Memory B cell (primary cell): ENCODE results near the gene RBAK.
"Not testable (repeated sequence)": the region's sequence is repeated elsewhere in the genome, so short reads cannot be mapped to it uniquely, and the experiment has no call there.

Experiments
- ATAC-seq: fragments of 150-1000 bp; cut with Tn5 transposase; 2 replicates; pipeline ENCODE4 v1.10.0; 2021; ENCODE audit warnings: low read depth, mild to moderate bottlenecking, moderate library complexity
- DNase-seq, 2 donors: peaks; one replicate each; pipeline ENCODE4 v3.0.0; 2022; ENCODE audit warnings: low spot score in 2 of 2
- H3K27ac Mint-ChIP-seq: one replicate; pipeline ENCODE4 v1.8.0; 2022; ENCODE audit warnings: mild to moderate bottlenecking, moderate library complexity, mixed read lengths
- H3K27me3 Mint-ChIP-seq: one replicate; pipeline ENCODE4 v1.8.0; 2022; ENCODE audit warnings: mixed read lengths
- H3K36me3 Mint-ChIP-seq: one replicate; pipeline ENCODE4 v1.8.0; 2022; ENCODE audit warnings: mild to moderate bottlenecking, mixed read lengths
- H3K4me1 Mint-ChIP-seq: one replicate; pipeline ENCODE4 v1.8.0; 2022; ENCODE audit warnings: mixed read lengths
- H3K4me3 Mint-ChIP-seq: one replicate; pipeline ENCODE4 v1.8.0; 2022; ENCODE audit warnings: mild to moderate bottlenecking, moderate library complexity, mixed read lengths
- H3K9me3 Mint-ChIP-seq: one replicate; pipeline ENCODE4 v1.8.0; 2022; ENCODE audit warnings: mixed read lengths

Gene RBAK

GRCh38 chr7:5070206-5070605, 24.5 kb downstream of the RBAK start:
- DNase-seq: no peak
- H3K27ac Mint-ChIP-seq: no peak overlapping the region
- peaks cover 20% of the 10 kb centered on the region for H3K36me3 Mint-ChIP-seq
- H3K27me3 Mint-ChIP-seq: peaks cover 9% of the 10 kb centered on the region
- no peak overlapping the region for H3K4me3 Mint-ChIP-seq
- no peak for ATAC-seq
- peaks cover 8% of the 10 kb centered on the region for H3K4me1 Mint-ChIP-seq
- peaks cover 14% of the 10 kb centered on the region for H3K9me3 Mint-ChIP-seq

- H3K27me3 Mint-ChIP-seq: peaks cover 22% of the 10 kb centered on the region
- H3K27ac Mint-ChIP-seq: not testable (repeated sequence)
Measured at GRCh38 chr7:5075187-5075586, 29.5 kb downstream of the RBAK start.

GRCh38 chr7:5077740-5078139, 32.1 kb downstream of the RBAK start:
- Mint-ChIP-seq H3K9me3 (peaks cover 3% of the 10 kb centered on the region), H3K4me1 (no peaks in the 10 kb centered on the region), H3K27me3 (peaks cover 15% of the 10 kb centered on the region), H3K4me3 (no peak overlapping the region), H3K27ac (no peak overlapping the region), H3K36me3 (no peaks in the 10 kb centered on the region)
- ATAC-seq (no peak), DNase-seq (no peak)

More at GRCh38 chr7:5075187-5075586, 29.5 kb downstream of the RBAK start:
- H3K4me1 Mint-ChIP-seq, H3K4me3 Mint-ChIP-seq, H3K36me3 Mint-ChIP-seq, DNase-seq, ATAC-seq: not testable (repeated sequence)
- H3K9me3 Mint-ChIP-seq: peaks cover 11% of the 10 kb centered on the region

- Mint-ChIP-seq H3K27me3 (peaks cover 7% of the 10 kb centered on the region), H3K36me3 (no peaks in the 10 kb centered on the region), H3K4me1 (no peaks in the 10 kb centered on the region), H3K4me3 (no peak overlapping the region), H3K27ac (no peak overlapping the region), H3K9me3 (no peaks in the 10 kb centered on the region)
- DNase-seq: no peak
- no peak for ATAC-seq
Measured at GRCh38 chr7:5082806-5083205, 37.1 kb downstream of the RBAK start.

- Mint-ChIP-seq H3K9me3 (no peaks in the 10 kb centered on the region), H3K4me1 (no peaks in the 10 kb centered on the region), H3K27me3 (peaks cover 7% of the 10 kb centered on the region), H3K27ac (no peak overlapping the region), H3K36me3 (no peaks in the 10 kb centered on the region), H3K4me3 (no peak overlapping the region)
- no peak for ATAC-seq
- DNase-seq: no peak
Measured at GRCh38 chr7:5083311-5083711, 37.7 kb downstream of the RBAK start.

GRCh38 chr7:5086256-5086655, 40.6 kb downstream of the RBAK start:
- Mint-ChIP-seq H3K36me3 (no peaks in the 10 kb centered on the region), H3K4me1 (no peaks in the 10 kb centered on the region), H3K9me3 (no peaks in the 10 kb centered on the region), H3K4me3 (no peak overlapping the region), H3K27ac (no peak overlapping the region), H3K27me3 (peaks cover 2% of the 10 kb centered on the region)
- ATAC-seq: no peak
- DNase-seq: no peak

- H3K36me3 Mint-ChIP-seq, ATAC-seq, H3K4me3 Mint-ChIP-seq, DNase-seq, H3K27me3 Mint-ChIP-seq, H3K27ac Mint-ChIP-seq, H3K9me3 Mint-ChIP-seq, H3K4me1 Mint-ChIP-seq: not testable (repeated sequence)
Measured at GRCh38 chr7:5088228-5088833, 42.7 kb downstream of the RBAK start.

GRCh38 chr7:5088906-5089305, 43.2 kb downstream of the RBAK start:
- Mint-ChIP-seq H3K4me1 (no peaks in the 10 kb centered on the region), H3K4me3 (no peak overlapping the region), H3K27me3 (peaks cover 2% of the 10 kb centered on the region), H3K27ac (no peak overlapping the region), H3K36me3 (peaks cover 1% of the 10 kb centered on the region), H3K9me3 (peaks cover 2% of the 10 kb centered on the region)
- ATAC-seq: no peak
- no peak for DNase-seq

GRCh38 chr7:5093948-5094347, 48.3 kb downstream of the RBAK start:
- H3K27me3 Mint-ChIP-seq: peaks cover 1% of the 10 kb centered on the region
- H3K27ac Mint-ChIP-seq: no peak overlapping the region
- no peak for ATAC-seq
- no peak overlapping the region for H3K4me3 Mint-ChIP-seq
- peaks cover 7% of the 10 kb centered on the region for H3K9me3 Mint-ChIP-seq
- H3K36me3 Mint-ChIP-seq: peaks cover 2% of the 10 kb centered on the region
- H3K4me1 Mint-ChIP-seq: no peaks in the 10 kb centered on the region
- DNase-seq: no peak

- Mint-ChIP-seq H3K27ac (no peak overlapping the region), H3K36me3 (peaks cover 2% of the 10 kb centered on the region), H3K4me3 (no peak overlapping the region), H3K27me3 (no peaks in the 10 kb centered on the region), H3K4me1 (no peaks in the 10 kb centered on the region), H3K9me3 (peaks cover 7% of the 10 kb centered on the region)
- DNase-seq: no peak
- no peak for ATAC-seq
Measured at GRCh38 chr7:5094641-5095040, 49.0 kb downstream of the RBAK start.

GRCh38 chr7:5116359-5116758, 70.7 kb downstream of the RBAK start:
- Mint-ChIP-seq H3K36me3 (no peaks in the 10 kb centered on the region), H3K27ac (no peak overlapping the region), H3K4me1 (no peaks in the 10 kb centered on the region), H3K9me3 (no peaks in the 10 kb centered on the region), H3K27me3 (peaks cover 10% of the 10 kb centered on the region), H3K4me3 (no peak overlapping the region)
- no peak for ATAC-seq
- DNase-seq: no peak

GRCh38 chr7:5117095-5117970, 71.7 kb downstream of the RBAK start:
- Mint-ChIP-seq H3K27ac (no peak overlapping the region), H3K4me1 (no peaks in the 10 kb centered on the region), H3K27me3 (peaks cover 11% of the 10 kb centered on the region), H3K4me3 (no peak overlapping the region), H3K9me3 (no peaks in the 10 kb centered on the region), H3K36me3 (no peaks in the 10 kb centered on the region)
- ATAC-seq: no peak
- DNase-seq: no peak
